Epithelial cell of proximal tubule (primary cell): ENCODE results near the gene CTNND2. TPM values are rescaled to one million over a fixed set of nuclear protein-coding genes. Genes with fewer than 3 reads are reported as not detected.

ENCODE experiments used
- DNase-seq: peaks from one replicate; pipeline ENCODE4 v3.0.0-alpha.2; 2011; ENCODE audit warnings: low read depth
- H3K4me3 ChIP-seq: 2 replicates; pipeline ENCODE4 v1.5.1; 2011; ENCODE audit warnings: low read depth, mild to moderate bottlenecking, low read length
- total RNA-seq: library from RNA; depleted of rRNA; stranded (reverse); fragments of >200 nt; gene quantifications from 2 replicates; pipeline ENCODE4 v1.2.3, GENCODE V29; 2015
- TF ChIP-seq, protein P1 (sequence below): conservative IDR thresholded peaks from 2 replicates; pipeline ENCODE4 v1.5.1; 2012; ENCODE audit warnings: low read depth, mild to moderate bottlenecking, low read length

Gene CTNND2
- total RNA-seq, 1 donor from 2014 or later = 0.12 TPM

DNA sequence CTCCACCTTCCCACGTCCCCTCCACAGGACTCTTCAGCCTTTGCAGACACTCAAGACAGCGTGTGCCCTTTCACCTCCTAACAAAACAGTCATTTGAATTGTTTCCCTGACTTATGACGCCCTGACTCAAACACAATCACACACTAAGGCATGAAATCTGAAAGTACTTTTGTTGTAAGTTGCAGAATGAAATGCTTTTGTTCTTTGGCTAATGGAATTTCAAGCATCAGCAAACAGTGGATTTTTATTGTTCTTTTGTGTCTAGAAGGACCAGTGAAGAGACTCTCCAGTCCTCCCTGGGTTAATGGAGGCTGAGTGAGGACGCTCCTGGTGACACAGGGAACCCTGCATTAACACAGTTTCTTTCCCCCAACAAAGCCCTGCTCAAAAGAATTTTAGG is 380.1 kb downstream of the CTNND2 start:
- TF ChIP-seq, protein P1, sequence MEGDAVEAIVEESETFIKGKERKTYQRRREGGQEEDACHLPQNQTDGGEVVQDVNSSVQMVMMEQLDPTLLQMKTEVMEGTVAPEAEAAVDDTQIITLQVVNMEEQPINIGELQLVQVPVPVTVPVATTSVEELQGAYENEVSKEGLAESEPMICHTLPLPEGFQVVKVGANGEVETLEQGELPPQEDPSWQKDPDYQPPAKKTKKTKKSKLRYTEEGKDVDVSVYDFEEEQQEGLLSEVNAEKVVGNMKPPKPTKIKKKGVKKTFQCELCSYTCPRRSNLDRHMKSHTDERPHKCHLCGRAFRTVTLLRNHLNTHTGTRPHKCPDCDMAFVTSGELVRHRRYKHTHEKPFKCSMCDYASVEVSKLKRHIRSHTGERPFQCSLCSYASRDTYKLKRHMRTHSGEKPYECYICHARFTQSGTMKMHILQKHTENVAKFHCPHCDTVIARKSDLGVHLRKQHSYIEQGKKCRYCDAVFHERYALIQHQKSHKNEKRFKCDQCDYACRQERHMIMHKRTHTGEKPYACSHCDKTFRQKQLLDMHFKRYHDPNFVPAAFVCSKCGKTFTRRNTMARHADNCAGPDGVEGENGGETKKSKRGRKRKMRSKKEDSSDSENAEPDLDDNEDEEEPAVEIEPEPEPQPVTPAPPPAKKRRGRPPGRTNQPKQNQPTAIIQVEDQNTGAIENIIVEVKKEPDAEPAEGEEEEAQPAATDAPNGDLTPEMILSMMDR = no peak
- H3K4me3 ChIP-seq = no peak overlapping the region
- no peak for DNase-seq

DNA sequence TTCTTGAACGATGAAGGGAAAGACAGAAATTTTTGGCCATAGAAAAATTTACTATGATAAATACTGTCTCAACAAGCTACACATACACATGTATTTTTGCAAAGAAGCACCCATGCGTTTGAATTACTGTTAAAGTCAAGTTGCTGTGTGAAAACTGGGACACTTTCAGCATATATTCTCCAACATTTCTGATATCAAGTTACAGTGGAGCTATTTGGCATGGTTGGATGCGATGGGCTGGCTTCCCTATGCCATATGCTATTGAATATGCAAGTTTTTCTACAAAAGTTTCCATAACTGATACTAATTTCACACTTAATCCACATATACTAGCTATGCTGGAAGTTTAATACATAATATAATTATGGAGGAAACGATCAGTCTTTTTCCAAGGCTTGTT is 381.4 kb downstream of the CTNND2 start:
- TF ChIP-seq, protein P1 = no peak
- no peak for DNase-seq
- no peak overlapping the region for H3K4me3 ChIP-seq

DNA sequence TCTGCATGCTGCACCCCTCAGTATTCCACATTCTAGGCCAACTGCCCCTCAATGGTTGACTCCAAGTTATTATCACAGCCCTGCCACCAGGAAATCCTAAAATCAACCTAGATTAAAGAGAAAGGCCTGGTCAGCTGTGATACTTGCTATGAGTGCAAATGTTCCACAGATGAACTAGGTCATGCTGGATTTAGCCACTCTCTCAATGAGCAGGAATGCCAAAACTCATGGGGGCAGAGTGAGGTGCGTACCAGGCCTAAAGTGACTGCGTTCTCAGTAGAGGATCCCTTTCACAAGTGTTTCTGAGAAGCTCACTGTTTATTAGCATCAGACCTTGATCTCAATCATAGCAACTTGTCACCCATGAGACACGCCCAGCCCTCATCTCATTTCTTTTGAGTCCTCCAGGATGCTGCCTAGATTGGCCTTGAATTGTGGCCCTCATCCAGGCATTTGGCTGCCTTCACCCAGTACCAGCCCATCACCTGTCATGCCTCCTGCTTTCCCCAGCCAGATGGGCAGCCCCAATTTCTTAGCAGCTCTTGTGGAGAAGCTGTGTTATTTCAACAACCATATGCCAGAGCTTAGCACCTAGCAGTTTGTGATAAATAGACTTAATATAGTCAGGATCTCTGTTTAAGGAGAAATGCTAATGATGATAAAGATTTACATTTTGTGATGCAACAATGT is 383.9 kb downstream of the CTNND2 start:
- no peak for DNase-seq
- no peak overlapping the region for H3K4me3 ChIP-seq
- TF ChIP-seq, protein P1 = no peak

DNA sequence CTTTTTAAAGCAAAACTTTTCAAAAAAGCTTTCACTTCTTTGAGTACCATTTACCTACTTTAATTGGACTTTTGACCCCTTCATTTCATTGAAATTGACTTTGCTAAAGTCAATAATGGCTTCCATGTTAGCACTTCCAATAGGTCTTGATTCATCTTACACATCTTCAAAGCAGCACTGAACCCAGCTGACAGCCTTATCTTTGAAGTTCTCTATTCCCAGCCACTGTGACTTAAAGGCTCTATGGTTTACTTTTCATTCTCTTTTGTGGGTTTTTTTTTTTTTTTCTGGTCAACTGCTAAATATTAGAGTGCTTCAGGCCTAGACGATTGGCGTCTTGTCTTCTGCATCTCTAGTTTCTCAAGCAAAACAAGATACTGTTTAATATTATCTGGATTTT is 385.0 kb downstream of the CTNND2 start:
- no peak overlapping the region for H3K4me3 ChIP-seq
- DNase-seq = no peak
- TF ChIP-seq, protein P1 = no peak

DNA sequence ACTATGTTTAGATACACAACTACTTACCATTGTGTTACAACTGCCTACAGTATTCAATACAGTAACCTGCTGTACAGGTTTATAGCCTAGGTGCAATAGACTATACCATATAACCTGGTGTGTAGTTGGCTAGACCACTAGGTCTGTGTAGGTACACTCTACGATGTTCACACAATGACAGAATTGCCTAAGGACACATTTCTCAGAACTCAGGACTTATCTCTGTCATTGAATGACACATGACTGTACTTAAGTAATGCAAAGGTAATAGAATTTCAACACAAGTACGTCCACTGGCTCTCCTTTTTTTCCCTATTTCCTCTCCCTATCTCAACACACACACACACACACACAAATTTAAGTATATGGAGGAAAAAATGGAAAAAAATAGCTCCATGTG is 385.6 kb downstream of the CTNND2 start:
- no peak for DNase-seq
- TF ChIP-seq, protein P1 = no peak
- no peak overlapping the region for H3K4me3 ChIP-seq

DNA sequence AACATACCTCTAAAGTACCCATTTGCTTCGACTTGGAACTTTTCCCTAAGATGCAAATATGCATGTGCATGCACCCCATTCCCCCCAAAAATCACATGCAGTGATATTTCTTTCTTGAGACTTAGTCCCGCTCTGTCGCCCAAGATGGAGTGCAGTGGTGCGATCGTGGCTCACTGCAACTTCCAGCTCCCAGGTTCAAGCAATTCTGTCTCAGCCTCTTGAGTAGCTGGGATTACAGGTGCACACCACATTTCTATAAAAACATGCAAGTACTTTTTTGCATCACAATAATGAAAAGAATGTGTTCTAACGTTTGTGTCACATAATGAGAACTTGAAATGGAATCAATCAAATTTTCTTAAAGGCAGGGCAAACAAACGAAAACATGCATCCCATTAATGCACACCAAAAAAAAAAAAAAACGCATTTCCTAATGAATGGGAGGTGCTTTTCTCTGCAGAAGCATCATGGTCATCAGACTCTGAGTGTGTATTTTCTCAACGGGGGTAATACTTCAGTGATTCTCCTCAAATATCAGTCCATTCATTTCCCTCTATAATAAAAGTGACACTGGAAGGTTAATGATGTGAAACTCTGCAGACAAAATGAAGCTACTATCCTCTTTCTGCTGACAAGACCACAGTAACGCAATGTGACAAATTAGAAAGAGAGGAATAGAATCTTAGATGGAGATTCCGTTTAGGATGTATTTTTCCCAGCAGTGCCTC is 389.4 kb downstream of the CTNND2 start:
- DNase-seq = no peak
- no peak overlapping the region for H3K4me3 ChIP-seq
- TF ChIP-seq, protein P1 = no peak
